Measurements from ENCODE around the gene ZNF565. TPM values are rescaled to one million over a fixed set of nuclear protein-coding genes. Genes with fewer than 3 reads are reported as not detected.

ZNF565 gene
- total RNA-seq, 1 experiment from 2014 or later, result 3.2 TPM

DNA sequence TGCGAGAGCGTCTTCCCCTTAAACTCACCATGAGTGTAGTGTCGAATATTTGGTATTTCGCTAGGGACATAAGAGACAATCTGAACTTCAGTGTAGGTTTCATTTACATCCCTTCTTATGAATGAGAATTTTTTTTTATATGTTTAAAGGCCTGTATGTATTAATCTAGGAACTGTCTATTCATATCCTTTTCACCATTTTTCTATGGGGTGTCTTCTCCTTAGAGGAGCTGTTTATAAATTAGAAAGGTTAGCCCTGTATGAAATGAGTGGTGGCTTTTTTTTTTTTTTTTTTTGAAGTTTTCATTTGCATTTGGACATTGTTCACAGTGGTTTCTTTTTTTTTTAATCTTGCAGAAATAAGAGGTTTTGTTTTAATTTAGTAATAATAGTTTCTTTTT, 8.0 kb upstream of the ZNF565 start:
- Histone ChIP-seq H2AFZ (ENCODE audit: low read depth, low read length, poor library complexity, severe bottlenecking) (no peak overlapping the region), H4K20me1 (ENCODE audit: insufficient read depth) (peaks cover 15% of the 10 kb centered on the region; the same call in 1 of the 2 replicates), H3K79me2 (ENCODE audit: insufficient read depth, low read length) (peaks cover 98% of the 10 kb centered on the region), H3K4me3 (replicated peaks in 1 of 2; ENCODE audit: low read depth in 1 of 2, low read length in 2 of 2) (no peak overlapping the region), H3K9me2 (ENCODE audit: insufficient read depth) (no peaks in the 10 kb centered on the region), H3K9me3 (ENCODE audit: control insufficient read depth in 1 of 2, insufficient read depth in 1 of 2, low read depth in 1 of 2, low read length in 2 of 2) (no peaks in the 10 kb centered on the region), H3K36me3 (ENCODE audit: control insufficient read depth in 1 of 2, insufficient read depth in 2 of 2, low read length in 2 of 2) (peaks cover 41 to 56% of the 10 kb centered on the region in 2 experiments), H3K4me1 (ENCODE audit: control insufficient read depth in 1 of 2, insufficient read depth in 2 of 2, low read length in 2 of 2) (0 out of 4 replicates have a peak, but pooled peaks cover 0 to 2% of the 10 kb centered on the region in 2 experiments), H3K27me3 (ENCODE audit: insufficient read depth, low read length) (no peaks in the 10 kb centered on the region), H3K9ac (ENCODE audit: low read length) (no peak overlapping the region), H3K27ac (ENCODE audit: low read depth, low read length) (no peak overlapping the region), H3K4me2 (ENCODE audit: low read length) (no peak overlapping the region)
- POLR2A ChIA-PET, result no interaction called here
- no peak for ATAC-seq
- RAD21 ChIA-PET (ENCODE audit: low non-redundant PET in 1 of 2, low total read pairs in 2 of 2, uncharacterized antibody in 2 of 2, unreplicated experiment in 2 of 2), result no interaction called here
- BruUV-seq (replicated peaks), result no TSS peak
- CTCF ChIA-PET, result no interaction called here
- no peak for TF ChIP-seq EZH2phosphoT487 (IDR thresholded peaks at IDR 0.05; ENCODE audit: borderline replicate concordance)
- no peak for TF ChIP-seq RAD21 (IDR thresholded peaks at IDR 0.05; ENCODE audit: low read depth)
- TF ChIP-seq JUND (IDR thresholded peaks at IDR 0.05), result no peak
- TF ChIP-seq POLR2AphosphoS5 (IDR thresholded peaks at IDR 0.05; ENCODE audit: low read depth, low read length), result no peak
- no peak for TF ChIP-seq TCF7L2 (IDR thresholded peaks at IDR 0.05; ENCODE audit: borderline replicate concordance, extremely low read depth, insufficient read depth, insufficient read length)
- no peak for DNase-seq (ENCODE audit: low read depth, low spot score)
- intact Hi-C loops (cut with micrococcal nuclease), result no loop called here

DNA sequence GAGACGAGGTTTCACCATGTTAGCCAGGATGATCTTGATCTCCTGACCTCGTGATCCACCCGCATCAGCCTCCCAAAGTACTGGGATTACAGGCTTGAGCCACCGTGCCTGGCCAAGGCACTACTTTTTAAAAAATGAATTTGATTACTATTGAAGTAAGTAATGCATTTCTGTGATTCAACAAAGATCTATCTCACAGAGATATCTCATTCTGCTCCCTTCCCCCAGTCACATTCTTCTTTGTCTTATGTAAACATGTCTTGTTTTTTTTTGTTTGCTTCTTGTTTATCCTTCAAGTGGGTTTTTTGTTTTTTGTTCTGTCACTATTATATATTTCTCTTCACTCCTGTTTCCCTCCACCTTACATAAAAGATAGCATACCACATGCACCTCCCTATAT, 7.0 kb upstream of the ZNF565 start:
- DNase-seq (ENCODE audit: low read depth, low spot score), result no peak
- peaks cover 3 to 6% of the 10 kb centered on the region in 2 experiments; a peak in 2 of 4 replicates for H3K4me1 ChIP-seq (ENCODE audit: control insufficient read depth in 1 of 2, insufficient read depth in 2 of 2, low read length in 2 of 2)
- TF ChIP-seq YY1 (IDR thresholded peaks at IDR 0.05; ENCODE audit: extremely low read depth, insufficient replicate concordance, low read depth, low read length) (no peak), SIN3A (IDR thresholded peaks at IDR 0.05; ENCODE audit: low read depth) (no peak), POLR2A (IDR thresholded peaks at IDR 0.05; ENCODE audit: borderline replicate concordance, extremely low read depth, insufficient read depth, insufficient read length) (no peak), CBX3 (IDR thresholded peaks at IDR 0.05; ENCODE audit: low read depth) (no peak), JUND (IDR thresholded peaks at IDR 0.05) (no peak), ATF3 (IDR thresholded peaks at IDR 0.05) (no peak), EZH2phosphoT487 (IDR thresholded peaks at IDR 0.05; ENCODE audit: borderline replicate concordance) (no peak), CEBPB (IDR thresholded peaks at IDR 0.05; ENCODE audit: low read depth) (no peak)
- TF ChIP-seq, protein P1, sequence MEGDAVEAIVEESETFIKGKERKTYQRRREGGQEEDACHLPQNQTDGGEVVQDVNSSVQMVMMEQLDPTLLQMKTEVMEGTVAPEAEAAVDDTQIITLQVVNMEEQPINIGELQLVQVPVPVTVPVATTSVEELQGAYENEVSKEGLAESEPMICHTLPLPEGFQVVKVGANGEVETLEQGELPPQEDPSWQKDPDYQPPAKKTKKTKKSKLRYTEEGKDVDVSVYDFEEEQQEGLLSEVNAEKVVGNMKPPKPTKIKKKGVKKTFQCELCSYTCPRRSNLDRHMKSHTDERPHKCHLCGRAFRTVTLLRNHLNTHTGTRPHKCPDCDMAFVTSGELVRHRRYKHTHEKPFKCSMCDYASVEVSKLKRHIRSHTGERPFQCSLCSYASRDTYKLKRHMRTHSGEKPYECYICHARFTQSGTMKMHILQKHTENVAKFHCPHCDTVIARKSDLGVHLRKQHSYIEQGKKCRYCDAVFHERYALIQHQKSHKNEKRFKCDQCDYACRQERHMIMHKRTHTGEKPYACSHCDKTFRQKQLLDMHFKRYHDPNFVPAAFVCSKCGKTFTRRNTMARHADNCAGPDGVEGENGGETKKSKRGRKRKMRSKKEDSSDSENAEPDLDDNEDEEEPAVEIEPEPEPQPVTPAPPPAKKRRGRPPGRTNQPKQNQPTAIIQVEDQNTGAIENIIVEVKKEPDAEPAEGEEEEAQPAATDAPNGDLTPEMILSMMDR (IDR thresholded peaks at IDR 0.05 in 2 of 3, conservative IDR thresholded peaks at IDR 0.05 in 1 of 3; ENCODE audit: borderline replicate concordance in 1 of 3, insufficient read depth in 1 of 3, low read depth in 2 of 3, low read length in 2 of 3), result no peak
- RAD21 ChIA-PET (ENCODE audit: low non-redundant PET in 1 of 2, low total read pairs in 2 of 2, uncharacterized antibody in 2 of 2, unreplicated experiment in 2 of 2), result no interaction called here
- H3K4me3 ChIP-seq (replicated peaks in 1 of 2; ENCODE audit: low read depth in 1 of 2, low read length in 2 of 2), result no peak overlapping the region
- H3K9me2 ChIP-seq (ENCODE audit: insufficient read depth), result no peaks in the 10 kb centered on the region
- no peak for ATAC-seq
- no TSS peak for BruUV-seq (replicated peaks)
- H3K9me3 ChIP-seq (ENCODE audit: control insufficient read depth in 1 of 2, insufficient read depth in 1 of 2, low read depth in 1 of 2, low read length in 2 of 2), result no peaks in the 10 kb centered on the region
- H2AFZ ChIP-seq (ENCODE audit: low read depth, low read length, poor library complexity, severe bottlenecking), result no peak overlapping the region
- peaks cover 100% of the 10 kb centered on the region for H3K79me2 ChIP-seq (ENCODE audit: insufficient read depth, low read length)
- intact Hi-C loops (cut with micrococcal nuclease), result no loop called here
- no peaks in the 10 kb centered on the region for H3K27me3 ChIP-seq (ENCODE audit: insufficient read depth, low read length)
- POLR2A ChIA-PET, result no interaction called here
- no peak overlapping the region for H3K9ac ChIP-seq (ENCODE audit: low read length)
- H3K27ac ChIP-seq (ENCODE audit: low read depth, low read length), result no peak overlapping the region
- peaks cover 37 to 47% of the 10 kb centered on the region in 2 experiments for H3K36me3 ChIP-seq (ENCODE audit: control insufficient read depth in 1 of 2, insufficient read depth in 2 of 2, low read length in 2 of 2)
- H4K20me1 ChIP-seq (ENCODE audit: insufficient read depth), result peaks cover 15% of the 10 kb centered on the region; the same call in 1 of the 2 replicates
- CTCF ChIA-PET, result no interaction called here
- no peak overlapping the region for H3K4me2 ChIP-seq (ENCODE audit: low read length)
